ENCODE measurements around the gene CPB2.

Gene CPB2

GRCh38 chr13:46038296-46038695 lies 66.5 kb downstream of the CPB2 start:
- Histone ChIP-seq H3K9me3 (ENCODE audit: control insufficient read depth, insufficient read depth, low read length) (no peaks in the 10 kb centered on the region), H3K27me3 (ENCODE audit: control insufficient read depth, insufficient read depth, low read length) (no peaks in the 10 kb centered on the region)

GRCh38 chr13:46035066-46035465 lies 69.8 kb downstream of the CPB2 start:
- H3K4me1 ChIP-seq (ENCODE audit: control insufficient read depth, insufficient read depth, low read length) = no peaks in the 10 kb centered on the region
- H3K36me3 ChIP-seq (ENCODE audit: control insufficient read depth, insufficient read depth, low read length) = no peaks in the 10 kb centered on the region
- no peak overlapping the region for H3K9ac ChIP-seq (ENCODE audit: low read depth, low read length)
- H3K4me3 ChIP-seq (ENCODE audit: low read depth, low read length) = no peak overlapping the region
- no peaks in the 10 kb centered on the region for H3K27me3 ChIP-seq (ENCODE audit: control insufficient read depth, insufficient read depth, low read length)
- H3K9me3 ChIP-seq (ENCODE audit: control insufficient read depth, insufficient read depth, low read length) = no peaks in the 10 kb centered on the region

More at GRCh38 chr13:46038296-46038695, 66.5 kb downstream of the CPB2 start:
- no peak overlapping the region for H3K9ac ChIP-seq (ENCODE audit: low read depth, low read length)
- no peaks in the 10 kb centered on the region for H3K36me3 ChIP-seq (ENCODE audit: control insufficient read depth, insufficient read depth, low read length)
- H3K4me3 ChIP-seq (ENCODE audit: low read depth, low read length) = no peak overlapping the region
- no peaks in the 10 kb centered on the region for H3K4me1 ChIP-seq (ENCODE audit: control insufficient read depth, insufficient read depth, low read length)

GRCh38 chr13:46032341-46032740 lies 72.5 kb downstream of the CPB2 start:
- Histone ChIP-seq H3K9ac (ENCODE audit: low read depth, low read length) (no peak overlapping the region), H3K36me3 (ENCODE audit: control insufficient read depth, insufficient read depth, low read length) (no peaks in the 10 kb centered on the region), H3K9me3 (ENCODE audit: control insufficient read depth, insufficient read depth, low read length) (no peaks in the 10 kb centered on the region)

GRCh38 chr13:46031581-46032263 lies 73.1 kb downstream of the CPB2 start:
- H3K36me3 ChIP-seq (ENCODE audit: control insufficient read depth, insufficient read depth, low read length) = no peaks in the 10 kb centered on the region
- no peaks in the 10 kb centered on the region for H3K27me3 ChIP-seq (ENCODE audit: control insufficient read depth, insufficient read depth, low read length)
- H3K9ac ChIP-seq (ENCODE audit: low read depth, low read length) = no peak overlapping the region
- H3K9me3 ChIP-seq (ENCODE audit: control insufficient read depth, insufficient read depth, low read length) = no peaks in the 10 kb centered on the region
- H3K4me1 ChIP-seq (ENCODE audit: control insufficient read depth, insufficient read depth, low read length) = no peaks in the 10 kb centered on the region
- no peak overlapping the region for H3K4me3 ChIP-seq (ENCODE audit: low read depth, low read length)

More at GRCh38 chr13:46032341-46032740, 72.5 kb downstream of the CPB2 start:
- H3K27me3 ChIP-seq (ENCODE audit: control insufficient read depth, insufficient read depth, low read length) = no peaks in the 10 kb centered on the region
- H3K4me1 ChIP-seq (ENCODE audit: control insufficient read depth, insufficient read depth, low read length) = no peaks in the 10 kb centered on the region
- H3K4me3 ChIP-seq (ENCODE audit: low read depth, low read length) = no peak overlapping the region

- Histone ChIP-seq H3K4me1 (ENCODE audit: control insufficient read depth, insufficient read depth, low read length) (no peaks in the 10 kb centered on the region), H3K4me3 (ENCODE audit: low read depth, low read length) (no peak overlapping the region), H3K36me3 (ENCODE audit: control insufficient read depth, insufficient read depth, low read length) (no peaks in the 10 kb centered on the region), H3K9ac (ENCODE audit: low read depth, low read length) (no peak overlapping the region), H3K9me3 (ENCODE audit: control insufficient read depth, insufficient read depth, low read length) (no peaks in the 10 kb centered on the region), H3K27me3 (ENCODE audit: control insufficient read depth, insufficient read depth, low read length) (no peaks in the 10 kb centered on the region)
These were observed 79.7 kb downstream of the CPB2 start for GRCh38 chr13:46025157-46025556.

- Histone ChIP-seq H3K36me3 (ENCODE audit: control insufficient read depth, insufficient read depth, low read length) (no peaks in the 10 kb centered on the region), H3K4me1 (ENCODE audit: control insufficient read depth, insufficient read depth, low read length) (no peaks in the 10 kb centered on the region), H3K4me3 (ENCODE audit: low read depth, low read length) (no peak overlapping the region), H3K27me3 (ENCODE audit: control insufficient read depth, insufficient read depth, low read length) (no peaks in the 10 kb centered on the region), H3K9me3 (ENCODE audit: control insufficient read depth, insufficient read depth, low read length) (no peaks in the 10 kb centered on the region), H3K9ac (ENCODE audit: low read depth, low read length) (no peak overlapping the region)
These were observed 82.4 kb downstream of the CPB2 start for GRCh38 chr13:46022481-46022880.

GRCh38 chr13:46016216-46016615 lies 88.6 kb downstream of the CPB2 start:
- H3K27me3 ChIP-seq (ENCODE audit: control insufficient read depth, insufficient read depth, low read length) = no peaks in the 10 kb centered on the region
- H3K4me3 ChIP-seq (ENCODE audit: low read depth, low read length) = no peak overlapping the region
- no peaks in the 10 kb centered on the region for H3K4me1 ChIP-seq (ENCODE audit: control insufficient read depth, insufficient read depth, low read length)
- H3K36me3 ChIP-seq (ENCODE audit: control insufficient read depth, insufficient read depth, low read length) = no peaks in the 10 kb centered on the region
- no peak overlapping the region for H3K9ac ChIP-seq (ENCODE audit: low read depth, low read length)
- H3K9me3 ChIP-seq (ENCODE audit: control insufficient read depth, insufficient read depth, low read length) = no peaks in the 10 kb centered on the region

GRCh38 chr13:46015366-46015765 lies 89.5 kb downstream of the CPB2 start:
- no peaks in the 10 kb centered on the region for H3K4me1 ChIP-seq (ENCODE audit: control insufficient read depth, insufficient read depth, low read length)
- H3K9ac ChIP-seq (ENCODE audit: low read depth, low read length) = no peak overlapping the region
- H3K4me3 ChIP-seq (ENCODE audit: low read depth, low read length) = no peak overlapping the region
- no peaks in the 10 kb centered on the region for H3K9me3 ChIP-seq (ENCODE audit: control insufficient read depth, insufficient read depth, low read length)
- no peaks in the 10 kb centered on the region for H3K36me3 ChIP-seq (ENCODE audit: control insufficient read depth, insufficient read depth, low read length)
- no peaks in the 10 kb centered on the region for H3K27me3 ChIP-seq (ENCODE audit: control insufficient read depth, insufficient read depth, low read length)

- H3K4me3 ChIP-seq (ENCODE audit: low read depth, low read length) = no peak overlapping the region
- no peaks in the 10 kb centered on the region for H3K27me3 ChIP-seq (ENCODE audit: control insufficient read depth, insufficient read depth, low read length)
- no peaks in the 10 kb centered on the region for H3K9me3 ChIP-seq (ENCODE audit: control insufficient read depth, insufficient read depth, low read length)
- no peaks in the 10 kb centered on the region for H3K4me1 ChIP-seq (ENCODE audit: control insufficient read depth, insufficient read depth, low read length)
- H3K9ac ChIP-seq (ENCODE audit: low read depth, low read length) = no peak overlapping the region
- no peaks in the 10 kb centered on the region for H3K36me3 ChIP-seq (ENCODE audit: control insufficient read depth, insufficient read depth, low read length)
These were observed 92.4 kb downstream of the CPB2 start for GRCh38 chr13:46012404-46012803.

- Histone ChIP-seq H3K36me3 (ENCODE audit: control insufficient read depth, insufficient read depth, low read length) (no peaks in the 10 kb centered on the region), H3K9ac (ENCODE audit: low read depth, low read length) (no peak overlapping the region), H3K4me1 (ENCODE audit: control insufficient read depth, insufficient read depth, low read length) (no peaks in the 10 kb centered on the region), H3K27me3 (ENCODE audit: control insufficient read depth, insufficient read depth, low read length) (no peaks in the 10 kb centered on the region), H3K9me3 (ENCODE audit: control insufficient read depth, insufficient read depth, low read length) (no peaks in the 10 kb centered on the region), H3K4me3 (ENCODE audit: low read depth, low read length) (no peak overlapping the region)
These were observed 94.7 kb downstream of the CPB2 start for GRCh38 chr13:46010148-46010547.

GRCh38 chr13:46008631-46009030 lies 96.2 kb downstream of the CPB2 start:
- Histone ChIP-seq H3K9me3 (ENCODE audit: control insufficient read depth, insufficient read depth, low read length) (no peaks in the 10 kb centered on the region), H3K36me3 (ENCODE audit: control insufficient read depth, insufficient read depth, low read length) (no peaks in the 10 kb centered on the region), H3K4me1 (ENCODE audit: control insufficient read depth, insufficient read depth, low read length) (no peaks in the 10 kb centered on the region), H3K4me3 (ENCODE audit: low read depth, low read length) (no peak overlapping the region), H3K9ac (ENCODE audit: low read depth, low read length) (no peak overlapping the region), H3K27me3 (ENCODE audit: control insufficient read depth, insufficient read depth, low read length) (no peaks in the 10 kb centered on the region)

- no peak overlapping the region for H3K9ac ChIP-seq (ENCODE audit: low read depth, low read length)
- H3K27me3 ChIP-seq (ENCODE audit: control insufficient read depth, insufficient read depth, low read length) = no peaks in the 10 kb centered on the region
- H3K4me1 ChIP-seq (ENCODE audit: control insufficient read depth, insufficient read depth, low read length) = no peaks in the 10 kb centered on the region
- no peaks in the 10 kb centered on the region for H3K36me3 ChIP-seq (ENCODE audit: control insufficient read depth, insufficient read depth, low read length)
- H3K9me3 ChIP-seq (ENCODE audit: control insufficient read depth, insufficient read depth, low read length) = no peaks in the 10 kb centered on the region
- H3K4me3 ChIP-seq (ENCODE audit: low read depth, low read length) = no peak overlapping the region
These were observed 98.0 kb downstream of the CPB2 start for GRCh38 chr13:46006688-46007452.

Measured in iPS-15b (cell line).